ENCODE measurements around the gene UBE3A. TPM values are rescaled to one million over a fixed set of nuclear protein-coding genes. Genes with fewer than 3 reads are reported as not detected.
A peak's percentile ranks its signal among the peaks of the same experiment; 100 is the strongest.
"Not testable (repeated sequence)": the region's sequence is repeated elsewhere in the genome, so short reads cannot be mapped to it uniquely, and the experiment has no call there.

UBE3A gene
- 103 and 106 TPM in 2 replicates for total RNA-seq
- polyA plus RNA-seq (2012), result 31.1 TPM

DNA sequence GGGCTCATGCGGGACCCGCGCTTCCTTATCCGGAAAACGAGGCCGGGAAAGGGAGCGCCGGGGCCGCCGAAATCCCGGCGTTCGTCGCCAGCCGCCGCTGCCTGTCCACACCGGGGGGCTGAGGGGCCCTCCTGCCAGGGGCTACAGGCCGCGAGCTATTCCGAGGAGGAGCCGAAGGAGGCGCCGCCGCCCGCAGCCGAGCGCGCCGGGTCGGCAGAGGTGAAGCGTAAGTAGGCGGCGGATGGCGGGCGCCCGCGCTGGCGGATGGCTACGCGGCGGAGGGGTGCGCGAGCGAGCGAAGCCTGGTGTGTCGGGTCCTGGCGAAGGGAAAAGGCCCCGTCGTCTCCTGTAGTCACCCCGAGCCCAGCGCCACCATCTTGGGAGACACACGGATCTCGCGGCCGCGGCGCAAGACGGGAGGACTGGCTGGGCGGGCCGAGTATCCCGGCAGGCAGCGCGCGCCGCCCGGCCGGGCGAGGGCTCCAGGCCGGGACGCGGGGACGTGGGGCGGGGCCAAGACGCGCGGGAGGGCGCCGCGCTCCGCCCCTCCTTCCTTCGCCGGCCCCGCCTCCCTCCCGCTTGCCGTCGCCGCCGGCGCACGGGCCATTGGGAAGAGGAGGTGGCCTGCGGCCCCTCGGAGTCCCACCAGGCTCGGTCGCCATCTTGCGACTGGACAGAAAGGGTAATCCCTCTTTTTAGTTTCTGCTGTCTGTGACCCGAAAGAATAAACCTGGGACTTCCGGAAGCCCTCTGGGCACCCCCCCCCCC lies at the start of gene UBE3A:
Gene UBE3A, minus strand, starts transcription at position 424 of the 768 bp plus-strand sequence. CDS start 29,917 bp downstream, outside the sequence.
- DNase-seq (ENCODE audit: low read depth), result peak; percentile 95

DNA sequence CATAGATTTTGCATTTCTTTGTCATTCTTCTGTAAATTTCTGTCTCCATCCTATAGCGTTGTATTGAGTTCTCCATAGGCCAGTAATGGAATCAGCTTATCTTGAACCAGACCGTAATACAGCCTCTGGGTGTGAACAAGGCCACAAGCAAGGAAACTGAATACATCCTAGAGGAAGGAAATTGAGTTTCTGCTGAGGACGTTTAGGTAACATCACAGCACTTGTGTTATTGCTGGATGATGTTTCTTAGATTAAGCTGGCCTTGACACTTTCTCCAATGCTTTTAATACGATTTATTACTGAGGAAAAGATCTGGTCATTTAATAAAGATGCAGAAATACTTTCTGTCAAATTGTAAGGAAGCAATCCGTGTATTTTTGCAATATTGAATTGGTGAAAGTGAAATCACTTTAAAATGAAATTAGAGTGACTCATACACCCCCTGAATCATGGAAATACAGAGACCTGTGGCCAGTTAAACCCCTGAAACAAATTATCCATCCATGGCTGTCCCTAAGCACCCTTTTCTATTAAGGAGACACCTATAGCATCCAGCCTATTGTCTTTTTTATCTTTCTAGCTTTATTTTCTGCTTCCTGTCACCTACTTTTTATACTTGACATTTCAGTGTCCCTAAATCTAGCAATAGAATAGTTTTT lies 48.5 kb upstream of the UBE3A start:
- DNase-seq (ENCODE audit: low read depth), result no peak

DNA sequence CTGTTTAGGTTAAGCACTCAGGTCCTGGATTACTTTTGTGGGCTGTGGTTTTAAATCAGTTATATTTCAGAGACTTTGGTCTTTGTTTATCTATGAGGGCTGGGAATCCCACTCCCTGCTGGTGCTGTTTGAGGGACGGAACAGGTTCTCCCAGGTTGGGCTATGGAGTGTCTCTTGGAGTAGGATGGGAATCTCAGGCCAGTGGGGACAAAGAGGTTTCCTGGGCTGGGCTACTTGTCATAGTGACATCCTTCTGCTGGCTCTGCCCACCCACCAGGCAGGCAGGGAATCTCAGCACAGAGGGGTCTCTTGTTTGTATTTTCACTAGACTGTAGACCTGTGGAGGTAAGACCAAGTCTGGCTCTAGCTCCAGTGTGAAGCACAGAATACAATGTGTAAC lies 47.2 kb upstream of the UBE3A start:
- no peak for DNase-seq (ENCODE audit: low read depth)

DNA sequence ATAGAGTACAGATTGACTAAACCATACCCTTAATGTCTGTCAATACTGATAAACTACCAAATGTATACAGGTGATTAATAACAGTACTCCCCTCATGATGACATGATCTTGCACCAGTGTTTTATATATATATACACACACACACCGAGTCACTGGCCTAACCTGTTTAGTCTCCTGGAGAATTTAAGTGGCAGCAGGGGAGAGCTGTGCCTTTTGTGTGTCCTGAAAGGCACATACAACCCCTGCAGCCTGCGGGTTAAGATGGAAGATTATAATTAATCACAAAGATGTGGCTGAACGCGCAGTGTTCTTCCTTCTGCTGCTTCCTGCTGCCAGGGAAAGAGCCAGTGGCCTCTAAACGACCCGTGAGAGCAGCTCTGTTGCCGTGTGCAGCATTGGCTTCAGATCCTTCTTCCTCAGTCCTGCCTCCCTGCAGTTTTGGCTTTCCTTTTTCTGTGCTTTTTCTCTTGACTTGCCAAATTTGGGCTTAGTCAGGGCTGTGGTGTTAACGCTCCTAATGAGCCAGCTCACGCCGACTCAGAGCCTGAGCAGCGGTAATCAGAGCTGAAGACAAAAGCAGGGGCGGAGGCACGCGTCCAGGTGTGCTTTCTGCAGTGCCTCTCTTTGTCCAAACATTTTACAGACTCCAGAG lies 42.5 kb upstream of the UBE3A start:
- no peak for DNase-seq (ENCODE audit: low read depth)

DNA sequence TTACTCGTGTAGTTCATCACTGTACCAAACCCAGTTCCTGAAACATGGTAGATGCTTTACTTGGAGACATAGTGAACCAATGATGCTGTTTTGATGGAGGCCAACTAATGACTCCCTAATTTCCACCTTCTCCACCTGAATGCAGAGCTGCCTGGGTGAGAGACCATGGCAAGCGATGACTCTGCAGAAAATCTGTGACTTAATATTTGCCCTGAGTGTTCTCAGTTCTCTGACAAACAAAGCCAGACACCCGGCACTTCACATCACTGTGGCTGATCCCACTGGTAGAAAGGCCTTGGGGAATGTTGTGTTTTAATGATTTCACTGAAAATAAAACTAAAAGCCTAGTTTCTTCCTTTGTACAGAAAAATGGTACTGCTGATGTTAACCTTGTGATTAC lies 39.5 kb upstream of the UBE3A start:
- no peak for DNase-seq (ENCODE audit: low read depth)

DNA sequence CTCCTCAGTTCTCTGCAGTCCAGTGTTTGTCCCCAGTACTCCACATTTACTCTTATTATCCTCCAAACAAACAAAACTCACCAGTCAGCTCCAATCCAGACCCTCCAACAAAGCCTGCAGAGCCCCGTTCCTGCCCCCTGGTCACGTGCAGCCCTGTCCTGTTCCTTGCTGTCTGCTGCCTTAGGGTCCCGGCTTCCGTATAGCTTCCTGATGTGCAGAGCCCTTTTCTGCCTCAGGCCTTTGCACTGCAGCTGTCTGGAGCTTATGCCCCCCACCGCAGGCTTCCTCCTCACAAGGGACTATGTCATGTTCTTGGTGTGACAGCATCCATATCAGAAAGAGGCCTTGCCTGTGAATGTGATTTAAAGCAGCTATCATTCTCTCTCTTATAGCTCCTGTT lies 39.0 kb upstream of the UBE3A start:
- DNase-seq (ENCODE audit: low read depth), result no peak

DNA sequence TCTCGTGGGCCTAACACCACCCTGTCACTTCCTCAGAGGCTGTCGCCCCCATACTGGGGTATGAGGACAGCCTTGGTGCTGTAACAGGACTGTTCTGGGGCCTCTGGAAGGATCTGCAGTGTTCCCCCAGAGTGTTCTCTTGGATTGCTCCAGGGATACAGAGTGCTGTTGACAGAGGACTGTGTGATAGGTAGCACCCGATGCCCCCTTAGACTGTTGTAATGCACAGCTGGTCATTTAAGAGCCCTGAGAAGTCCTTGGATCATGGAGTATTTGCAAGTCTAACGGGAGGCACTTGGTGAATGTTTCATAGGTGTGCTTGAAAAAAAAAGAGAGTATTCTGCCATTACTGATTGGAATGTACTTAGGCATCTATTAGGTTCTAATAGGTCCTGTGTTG lies 35.4 kb upstream of the UBE3A start:
- no peak for DNase-seq (ENCODE audit: low read depth)

DNA sequence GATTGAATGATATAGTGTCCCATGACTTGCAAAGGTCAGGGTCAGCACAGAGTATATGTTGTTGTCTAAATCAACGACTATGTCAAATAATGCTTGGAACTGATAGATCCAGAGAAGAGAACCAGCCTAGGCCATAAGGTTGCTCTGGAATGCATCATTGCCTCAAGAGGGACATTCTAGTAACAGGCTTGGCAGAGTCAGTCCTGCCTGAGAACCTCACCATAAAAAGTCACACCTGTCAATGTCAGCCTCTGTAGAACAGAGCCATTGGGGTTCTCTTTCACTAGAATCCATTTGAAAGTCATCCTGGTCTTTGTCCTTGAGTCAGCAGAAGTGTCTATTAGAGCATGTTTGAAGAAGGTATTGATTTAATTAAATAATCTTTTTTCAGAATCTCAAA lies 31.4 kb upstream of the UBE3A start:
- DNase-seq (ENCODE audit: low read depth), result peak; percentile 60

DNA sequence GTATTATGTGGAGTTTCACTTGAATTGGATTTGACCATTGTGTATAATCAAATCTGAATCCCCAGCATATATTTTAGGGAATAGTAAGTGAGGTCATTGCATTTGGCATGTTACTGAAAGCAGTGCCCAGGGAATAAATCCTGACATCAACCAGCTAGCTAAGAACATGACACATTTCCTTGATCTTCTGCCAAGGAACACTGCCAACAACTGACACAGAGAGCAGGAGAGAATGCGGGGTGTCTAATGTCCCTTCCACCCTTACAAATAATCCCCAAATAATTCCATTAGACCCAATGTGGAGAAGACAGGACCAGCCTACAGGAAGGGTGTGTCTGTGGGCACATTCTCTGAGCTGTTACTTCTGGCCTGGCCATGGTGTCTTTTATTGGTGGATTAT lies 30.6 kb upstream of the UBE3A start:
- DNase-seq (ENCODE audit: low read depth), result peak; percentile 99

DNA sequence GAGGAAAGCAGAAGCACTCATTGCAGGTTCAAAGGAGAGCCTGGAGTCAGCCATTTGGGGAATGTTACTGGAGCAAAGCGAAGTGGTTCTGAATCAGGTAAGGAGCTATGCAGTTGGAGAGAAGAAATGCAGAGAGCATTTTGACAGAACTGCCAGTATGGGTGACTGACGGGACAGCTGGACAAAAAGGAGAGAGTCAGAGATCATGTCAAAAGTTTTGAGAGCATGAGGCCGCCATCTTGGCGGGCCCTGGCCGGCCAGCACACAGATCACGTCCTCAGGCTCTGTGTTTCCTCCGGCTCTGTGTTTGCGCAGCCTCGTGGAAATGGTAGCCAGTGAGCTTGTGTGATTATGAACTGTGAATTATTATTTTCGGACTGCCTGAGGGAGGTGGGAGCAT lies 29.8 kb upstream of the UBE3A start:
- peak; percentile 30 for DNase-seq (ENCODE audit: low read depth)

DNA sequence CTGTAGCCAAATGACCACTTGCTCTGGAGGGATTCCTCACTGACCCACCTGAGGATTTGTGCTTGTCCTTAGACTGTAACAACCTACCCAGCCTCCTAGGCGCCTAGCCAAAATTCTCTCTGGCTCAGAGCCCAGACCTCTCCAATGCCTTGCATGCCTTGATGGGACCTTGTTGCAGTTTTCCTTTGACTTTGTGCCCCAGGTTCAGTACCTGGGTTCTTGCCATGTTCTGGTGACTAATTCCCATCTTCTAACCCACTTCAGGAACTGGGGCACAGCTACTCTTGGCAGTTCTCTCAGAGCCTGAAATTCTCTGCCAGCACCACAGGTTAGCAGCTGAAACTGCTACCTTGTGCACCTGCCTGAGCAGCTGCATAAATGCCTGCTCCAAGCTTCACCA lies 27.0 kb upstream of the UBE3A start:
- no peak for DNase-seq (ENCODE audit: low read depth)

DNA sequence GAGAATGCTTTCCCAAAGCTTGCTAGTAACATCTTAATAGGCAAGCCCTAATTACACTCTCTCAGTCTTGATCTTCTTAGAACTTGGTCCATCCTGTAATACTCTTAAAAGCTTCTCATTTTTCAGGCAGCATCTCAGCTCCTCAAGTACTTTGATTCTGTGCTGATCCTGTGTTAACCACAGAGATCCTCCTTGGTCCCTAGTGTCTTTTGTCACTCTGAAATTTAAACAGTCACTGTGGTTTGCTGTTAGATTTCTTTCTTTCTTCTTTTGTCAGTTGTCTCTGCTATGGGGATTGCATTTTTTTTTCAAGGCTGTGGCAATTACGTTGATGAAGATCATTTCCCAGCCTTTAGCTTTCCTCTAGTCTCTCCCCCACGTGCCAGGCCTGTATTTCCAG lies 26.0 kb upstream of the UBE3A start:
- DNase-seq (ENCODE audit: low read depth), result no peak

DNA sequence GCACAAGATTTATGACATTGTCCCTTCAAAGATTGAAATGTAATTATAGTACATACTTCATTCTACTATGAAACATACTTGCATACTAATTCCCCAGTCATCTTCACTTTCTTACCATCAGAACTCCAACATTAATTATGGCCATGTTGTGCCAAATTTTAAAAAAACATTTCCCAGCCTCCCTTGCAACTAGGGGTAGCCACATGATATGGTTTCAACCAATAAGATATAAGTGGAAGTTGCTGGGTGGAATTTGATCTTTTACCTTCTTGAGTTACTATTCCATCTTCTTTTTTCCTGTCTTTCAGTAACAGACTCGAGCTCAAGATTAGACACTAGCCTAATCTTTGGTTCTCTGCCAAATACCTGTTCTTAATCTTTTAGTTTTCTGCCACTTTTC lies 25.6 kb upstream of the UBE3A start:
- no peak for DNase-seq (ENCODE audit: low read depth)

DNA sequence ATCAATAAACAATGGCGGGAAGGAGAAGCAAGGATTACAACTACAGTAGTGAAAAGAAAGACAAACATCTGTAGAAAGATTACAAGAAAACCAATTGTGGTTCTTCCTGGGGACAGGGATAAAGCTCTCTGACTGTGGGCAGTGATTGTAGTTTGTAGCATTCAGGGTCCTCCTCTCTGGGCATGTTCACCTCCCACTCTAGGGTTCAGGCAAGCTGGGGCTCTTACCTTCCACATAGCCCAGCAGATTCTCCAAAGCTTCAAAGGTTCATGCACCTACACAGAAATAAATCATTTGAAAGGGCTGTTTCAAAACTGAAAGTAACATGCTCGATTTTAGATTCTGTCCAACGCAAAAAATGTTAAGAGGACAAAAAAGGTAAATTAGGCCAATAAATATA lies 17.4 kb upstream of the UBE3A start:
- DNase-seq (ENCODE audit: low read depth), result no peak

DNA sequence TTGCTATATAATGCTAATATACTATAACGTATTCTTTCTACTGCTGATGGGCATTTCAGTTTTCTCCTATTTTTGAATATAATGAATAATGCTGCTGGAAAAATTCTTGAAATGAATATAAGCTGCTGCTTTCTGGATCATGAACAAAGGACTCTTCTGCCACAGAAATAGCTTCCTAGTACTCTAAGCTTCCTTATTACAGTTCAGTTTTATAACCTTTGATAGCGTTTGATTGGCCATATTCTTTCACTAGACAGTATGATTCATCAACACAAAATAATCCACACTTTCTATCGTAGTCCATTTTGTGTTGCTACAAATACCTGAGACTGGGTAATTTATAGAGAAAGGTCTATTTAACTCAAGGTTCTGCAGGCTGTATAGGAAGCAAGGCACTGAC lies 16.4 kb upstream of the UBE3A start:
- DNase-seq (ENCODE audit: low read depth), result no peak

DNA sequence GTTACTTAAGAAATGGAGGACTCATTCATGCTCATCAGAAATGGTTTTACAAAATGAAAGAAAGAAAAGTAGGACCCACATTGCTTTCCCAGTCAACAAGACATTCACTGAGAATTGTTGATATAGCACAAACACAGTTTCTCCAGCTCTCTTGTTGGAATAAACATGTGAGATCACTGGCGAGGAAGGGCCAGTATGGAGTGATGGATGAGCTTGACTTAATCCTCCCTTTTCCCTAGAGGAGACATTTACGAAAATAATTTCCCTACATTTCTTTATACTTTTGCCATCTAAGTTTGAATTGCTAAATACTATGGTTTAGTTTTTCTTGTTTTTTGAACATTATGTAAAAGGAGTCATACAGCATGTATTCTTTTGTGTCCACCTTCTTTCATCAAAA lies 15.9 kb upstream of the UBE3A start:
- no peak for DNase-seq (ENCODE audit: low read depth)

DNA sequence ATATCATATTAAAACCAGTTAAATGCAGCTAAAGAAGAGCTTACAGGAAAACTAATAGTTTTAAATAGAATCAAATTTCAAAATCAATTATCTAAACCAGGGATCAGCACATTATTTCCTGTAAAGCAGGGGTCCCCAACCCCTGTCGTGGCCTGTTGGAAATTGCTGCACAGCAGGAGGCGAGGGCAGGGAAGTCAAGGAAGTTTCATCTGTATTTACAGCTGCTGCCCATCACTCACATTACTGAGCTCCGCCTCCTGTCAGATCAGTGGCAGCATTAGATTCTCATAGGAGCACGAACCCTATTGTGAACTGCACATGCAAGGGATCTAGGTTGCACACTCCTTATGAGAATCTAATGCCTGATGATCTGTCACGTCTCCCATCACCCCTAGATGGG lies 14.4 kb upstream of the UBE3A start:
- DNase-seq (ENCODE audit: low read depth), result not testable (repeated sequence)

DNA sequence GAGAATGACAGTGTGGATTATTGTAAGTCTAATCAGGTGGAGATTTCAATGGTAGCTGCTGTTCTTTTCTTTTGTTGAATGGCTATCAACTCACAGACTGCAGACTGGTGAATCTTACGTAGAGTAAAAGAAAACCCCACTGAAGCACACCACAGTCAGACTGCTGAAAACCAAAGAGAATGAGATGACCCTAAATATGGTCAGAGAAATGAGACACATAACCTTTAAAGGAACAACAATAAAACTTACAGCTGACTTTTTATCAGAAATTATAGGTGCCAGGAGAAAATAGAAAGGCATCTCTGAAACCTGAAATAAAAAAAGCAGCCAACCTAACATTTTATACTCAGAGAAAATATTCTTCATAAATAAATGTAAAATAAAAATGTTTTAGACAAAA lies 12.7 kb upstream of the UBE3A start:
- no peak for DNase-seq (ENCODE audit: low read depth)

DNA sequence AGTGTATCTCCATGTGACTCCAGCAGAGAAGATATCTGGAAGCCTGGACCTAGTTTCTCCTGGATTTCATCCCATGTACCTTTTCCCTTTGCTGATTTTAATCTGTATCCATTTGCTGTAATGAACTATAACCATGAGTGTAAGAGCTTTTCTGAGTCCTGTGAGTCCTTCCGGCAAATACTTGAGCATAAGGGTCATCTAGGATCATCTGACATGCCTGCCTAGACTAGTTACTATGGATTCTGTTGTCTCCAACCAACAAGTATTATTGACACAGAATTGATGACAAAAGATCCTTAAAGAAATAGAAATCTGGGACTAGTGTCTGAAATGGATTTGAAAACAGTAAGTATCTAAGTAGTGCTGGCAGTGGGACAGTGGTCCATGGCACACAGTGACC lies 11.3 kb upstream of the UBE3A start:
- DNase-seq (ENCODE audit: low read depth), result no peak

DNA sequence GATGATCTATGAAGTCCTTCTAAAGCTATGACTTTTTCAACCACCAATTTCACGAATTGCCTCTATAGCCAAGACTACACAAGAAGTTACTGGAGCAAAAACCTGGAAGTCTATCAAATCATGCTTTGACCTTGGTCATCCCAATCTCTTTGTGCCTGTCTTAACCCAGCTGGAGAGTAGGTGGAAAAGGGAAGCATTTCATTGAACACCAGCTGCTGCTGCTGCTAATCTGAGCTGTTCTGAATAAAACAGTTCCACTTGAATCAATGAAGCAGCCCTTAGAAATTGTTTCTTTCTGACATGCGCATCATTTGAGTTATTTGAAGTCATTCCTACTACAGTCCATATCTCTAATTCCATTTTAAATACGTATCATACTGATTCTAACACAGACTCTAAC lies 7.3 kb upstream of the UBE3A start:
- no peak for DNase-seq (ENCODE audit: low read depth)

DNA sequence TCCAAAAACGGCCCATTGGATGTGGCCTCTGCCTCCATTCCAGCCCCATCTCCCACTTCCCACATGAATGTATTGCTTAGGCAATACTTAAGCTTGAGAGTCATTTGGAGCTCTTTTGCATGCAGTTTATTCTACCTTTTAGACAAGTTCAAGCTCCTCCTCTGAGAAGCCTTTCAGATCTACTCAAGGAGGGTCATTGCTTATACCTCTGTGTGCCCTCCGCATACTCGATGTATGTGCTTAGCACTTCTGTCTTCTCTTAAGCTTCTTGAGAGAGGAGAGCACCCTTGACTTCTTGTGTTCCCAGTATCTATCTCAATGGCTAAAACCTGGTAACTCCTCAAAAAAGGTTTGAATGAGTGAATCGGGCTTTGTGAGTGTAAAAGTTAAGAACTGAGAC lies 6.6 kb upstream of the UBE3A start:
- no peak for DNase-seq (ENCODE audit: low read depth)

DNA sequence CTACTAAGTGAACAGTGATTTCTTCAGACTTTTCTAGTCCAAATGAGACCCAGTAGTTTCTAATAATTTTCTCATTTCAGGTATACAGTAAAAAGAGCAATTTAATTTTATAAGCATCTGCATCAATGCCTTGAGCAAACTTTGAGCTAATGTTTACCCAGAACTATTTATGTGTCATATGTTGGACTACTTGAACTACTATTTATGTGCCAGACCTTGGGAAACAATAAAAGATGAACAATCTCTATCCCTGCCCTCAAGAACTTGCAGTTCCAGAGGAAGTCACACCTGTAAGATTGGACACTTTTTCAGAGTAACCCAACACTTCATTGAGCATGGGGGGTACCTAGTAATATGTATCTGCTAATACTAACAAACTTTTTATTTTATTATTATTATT lies 2.3 kb upstream of the UBE3A start:
- no peak for DNase-seq (ENCODE audit: low read depth)

Data from myocyte (in vitro differentiated cells).